ENCODE results near the gene HRAS. TPM values are rescaled to one million over a fixed set of nuclear protein-coding genes. Genes with fewer than 3 reads are reported as not detected.

The HRAS gene
- total and polyA plus RNA-seq, 10 of the 15 experiments (the other 5 are each of a cell fraction or from before 2014, with no cell fraction given): 2.8 to 72.4 (median 31.7) TPM

- TF ChIP-seq EED (IDR thresholded peaks at IDR 0.05; ENCODE audit: low read depth): no peak
- no peak for TF ChIP-seq JUND (IDR thresholded peaks at IDR 0.05; ENCODE audit: low read depth, low read length)
These were observed 1.6 kb downstream of the HRAS start (continued) for GRCh38 chr11:533586-534395.

- intact Hi-C loops (cut with micrococcal nuclease; ENCODE audit: unreplicated experiment): no loop called here
- ATAC-seq (no peak), FAIRE-seq (no peak), DNase-seq (ENCODE audit: low read depth, low spot score) (no peak)
- Histone ChIP-seq H4K20me1 (ENCODE audit: control insufficient read depth, insufficient read depth) (no peaks in the 10 kb centered on the region), H3K9ac (ENCODE audit: control insufficient read depth, insufficient read depth, low read length) (no peak overlapping the region), H3K36me3 (ENCODE audit: control insufficient read depth in 2 of 2, insufficient read depth in 2 of 2, low read length in 1 of 2) (peaks cover 0 to 12% of the 10 kb centered on the region in 2 experiments; a peak in 3 of 4 replicates), H3K4me1 (ENCODE audit: control insufficient read depth, insufficient read depth, low read length) (peaks cover 20% of the 10 kb centered on the region), H3K27me3 (replicated peaks in 1 of 2; ENCODE audit: control insufficient read depth in 2 of 2, insufficient read depth in 2 of 2, low read length in 1 of 2) (no peaks in the 10 kb centered on the region), H2AFZ (ENCODE audit: control insufficient read depth, low read depth, low read length) (no peak overlapping the region), H3K4me3 (no peak overlapping the region), H3K4me2 (ENCODE audit: control insufficient read depth, insufficient read depth) (peak overlapping the region; percentile 89; the same call in 1 of the 2 replicates), H3K79me2 (ENCODE audit: control insufficient read depth, insufficient read depth, low read length) (peaks cover 16% of the 10 kb centered on the region), H3K9me3 (replicated peaks; ENCODE audit: control insufficient read depth, insufficient read depth, low read length) (no peaks in the 10 kb centered on the region), H3K27ac (ENCODE audit: control insufficient read depth, insufficient read depth) (no peak overlapping the region)
- BruUV-seq (replicated peaks): no TSS peak
- in situ Hi-C loops (cut with MboI): no loop called here
- ChIA-PET CTCF (interaction anchor here (1.3 kb wide), 1 partner anchor 14 kb away, joined by 3 read pairs; no protein-coding TSS in a partner anchor), SMC1A (ENCODE audit: uncharacterized antibody, unreplicated experiment) (interaction anchor here (2.1 kb wide), 1 partner anchor 14 kb away, joined by 5 read pairs; no protein-coding TSS in a partner anchor), RAD21 (ENCODE audit: unreplicated experiment) (no interaction called here), POLR2A (no interaction called here)
- WGBS (ENCODE audit: insufficient coverage, insufficient replicate concordance, low lambda C conversion rate, missing lambda C conversion rate): 96% methylated on average over 23 of the region's 33 CpGs
- no peak for TF ChIP-seq PBX3 (IDR thresholded peaks at IDR 0.05; ENCODE audit: insufficient replicate concordance, low read depth, low read length)
- no peak for TF ChIP-seq KAT2A (conservative IDR thresholded peaks at IDR 0.05; ENCODE audit: control insufficient read depth, low read depth, low read length)
- no peak for TF ChIP-seq POLR2AphosphoS2 (IDR thresholded peaks at IDR 0.05; ENCODE audit: low read depth, low read length)
- no peak for TF ChIP-seq CBX5 (IDR thresholded peaks at IDR 0.05; ENCODE audit: low read depth)
- TF ChIP-seq HDGF (IDR thresholded peaks at IDR 0.05): no peak
- no peak for TF ChIP-seq USF1 (IDR thresholded peaks at IDR 0.05; ENCODE audit: borderline replicate concordance, extremely low read length, insufficient read depth, low read depth, low read length)
- TF ChIP-seq ATF7 (IDR thresholded peaks at IDR 0.05; ENCODE audit: low read depth): no peak
- no peak for TF ChIP-seq TCF12 (IDR thresholded peaks at IDR 0.05; ENCODE audit: low read depth, low read length)
- no peak for TF ChIP-seq ATF3 (IDR thresholded peaks at IDR 0.05; ENCODE audit: borderline replicate concordance, extremely low read depth, low read depth, low read length)
These were observed 2.3 kb downstream of the HRAS start for GRCh38 chr11:532986-533585.
